Breast epithelium (tissue), 4 donors: ENCODE data around the gene ADARB2. TPM values are rescaled to one million over a fixed set of nuclear protein-coding genes. Genes with fewer than 3 reads are reported as not detected.
"Not testable (repeated sequence)": the region's sequence is repeated elsewhere in the genome, so short reads cannot be mapped to it uniquely, and the experiment has no call there.

ENCODE experiments used
- DNase-seq, 2 donors: peaks; one replicate each; pipeline ENCODE4 v3.0.0-alpha.2; 2019; ENCODE audit warnings: low spot score in 2 of 2
- H3K27ac ChIP-seq, 2 donors: fragments of 200-600 bp; sonication (generic) in 1 of 2; one replicate each; pipeline ENCODE4 v1.5.1; 2016 to 2019; ENCODE audit warnings: mild to moderate bottlenecking in 1 of 2
- H3K27me3 ChIP-seq, 2 donors: fragments of 200-600 bp; sonication (generic) in 1 of 2; one replicate each; pipeline versions ENCODE4 v1.5.1 to v1.6.0; 2017 to 2019; ENCODE audit warnings: control low read depth in 1 of 2, mild to moderate bottlenecking in 1 of 2
- H3K36me3 ChIP-seq: fragments of 200-600 bp; one replicate; pipeline ENCODE4 v1.5.1; 2019
- H3K4me1 ChIP-seq, 2 donors: fragments of 200-600 bp; sonication (generic); one replicate each; pipeline ENCODE4 v1.5.1; 2016 to 2019; ENCODE audit warnings: control low read depth in 1 of 2
- H3K4me3 ChIP-seq, 3 donors: fragments of 200-600 bp; sonication (generic); 1 replicate in 2 of 3; 2 replicates in 1 of 3; pipeline ENCODE4 v1.5.1; 2016 to 2019; ENCODE audit warnings: mild to moderate bottlenecking in 3 of 3, moderate library complexity in 2 of 3
- H3K9me3 ChIP-seq, 2 donors: fragments of 200-600 bp; sonication (generic) in 1 of 2; one replicate each; pipeline ENCODE4 v1.5.1; 2016 to 2019; ENCODE audit warnings: control low read depth in 1 of 2
- POLR2A ChIP-seq: fragments of 450-650 bp; IDR thresholded peaks from one replicate; pipeline ENCODE4 v1.6.1; 2016; ENCODE audit warnings: antibody characterized with exemption, mild to moderate bottlenecking, moderate library complexity
- POLR2AphosphoS5 ChIP-seq, 3 donors: sonication (generic); formaldehyde crosslinking; IDR thresholded peaks; one replicate each; pipeline ENCODE4 v1.6.1; 2017; ENCODE audit warnings: antibody characterized with exemption in 3 of 3
- intact Hi-C: fragments of 100-400 bp; cut with DNase I; formaldehyde crosslinking; loops from one replicate; pipeline ENCODE4 v1.15.1; 2023; ENCODE audit warnings: low total_unique reads
- total RNA-seq, 3 donors: library from RNA; depleted of rRNA; stranded (reverse); fragments of >200 nt; gene quantifications; one replicate each; pipeline ENCODE4 v1.1.0, GENCODE V29; 2016
- TF ChIP-seq, protein P1 (sequence below), 3 donors: fragments of 450-650 bp; IDR thresholded peaks; one replicate each; pipeline ENCODE4 v1.5.1; 2016 to 2017; ENCODE audit warnings: antibody characterized with exemption in 3 of 3, mild to moderate bottlenecking in 3 of 3, moderate library complexity in 3 of 3

Gene ADARB2
- total RNA-seq, 3 donors from 2014 or later, result 0.32 to 3.9 (median 2.0) TPM

DNA sequence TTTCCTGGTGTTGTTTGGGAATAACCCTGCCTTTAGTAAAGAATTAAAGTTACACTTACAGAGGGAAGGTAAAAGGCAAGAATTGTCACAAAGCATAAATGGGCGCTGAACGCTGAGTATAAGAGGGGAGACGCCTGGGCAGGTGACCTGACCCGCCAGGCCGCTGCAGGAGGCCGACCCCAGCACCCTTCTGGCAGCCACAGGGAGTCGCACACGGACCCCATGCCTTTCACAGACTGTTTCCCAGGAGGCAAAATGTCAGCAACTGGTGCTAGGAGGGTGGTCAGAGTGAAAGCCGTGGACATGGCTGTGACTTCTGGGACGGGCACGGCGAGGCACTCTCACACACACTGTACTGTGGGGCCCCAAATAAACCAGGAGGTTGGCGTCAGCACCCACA, 392.9 kb downstream of the ADARB2 start:
- TF ChIP-seq POLR2AphosphoS5 (IDR thresholded peaks at IDR 0.05) (no peak), POLR2A (no peak)
- TF ChIP-seq, protein P1, sequence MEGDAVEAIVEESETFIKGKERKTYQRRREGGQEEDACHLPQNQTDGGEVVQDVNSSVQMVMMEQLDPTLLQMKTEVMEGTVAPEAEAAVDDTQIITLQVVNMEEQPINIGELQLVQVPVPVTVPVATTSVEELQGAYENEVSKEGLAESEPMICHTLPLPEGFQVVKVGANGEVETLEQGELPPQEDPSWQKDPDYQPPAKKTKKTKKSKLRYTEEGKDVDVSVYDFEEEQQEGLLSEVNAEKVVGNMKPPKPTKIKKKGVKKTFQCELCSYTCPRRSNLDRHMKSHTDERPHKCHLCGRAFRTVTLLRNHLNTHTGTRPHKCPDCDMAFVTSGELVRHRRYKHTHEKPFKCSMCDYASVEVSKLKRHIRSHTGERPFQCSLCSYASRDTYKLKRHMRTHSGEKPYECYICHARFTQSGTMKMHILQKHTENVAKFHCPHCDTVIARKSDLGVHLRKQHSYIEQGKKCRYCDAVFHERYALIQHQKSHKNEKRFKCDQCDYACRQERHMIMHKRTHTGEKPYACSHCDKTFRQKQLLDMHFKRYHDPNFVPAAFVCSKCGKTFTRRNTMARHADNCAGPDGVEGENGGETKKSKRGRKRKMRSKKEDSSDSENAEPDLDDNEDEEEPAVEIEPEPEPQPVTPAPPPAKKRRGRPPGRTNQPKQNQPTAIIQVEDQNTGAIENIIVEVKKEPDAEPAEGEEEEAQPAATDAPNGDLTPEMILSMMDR (IDR thresholded peaks at IDR 0.05), result no peak
- no peak overlapping the region for H3K27ac ChIP-seq

DNA sequence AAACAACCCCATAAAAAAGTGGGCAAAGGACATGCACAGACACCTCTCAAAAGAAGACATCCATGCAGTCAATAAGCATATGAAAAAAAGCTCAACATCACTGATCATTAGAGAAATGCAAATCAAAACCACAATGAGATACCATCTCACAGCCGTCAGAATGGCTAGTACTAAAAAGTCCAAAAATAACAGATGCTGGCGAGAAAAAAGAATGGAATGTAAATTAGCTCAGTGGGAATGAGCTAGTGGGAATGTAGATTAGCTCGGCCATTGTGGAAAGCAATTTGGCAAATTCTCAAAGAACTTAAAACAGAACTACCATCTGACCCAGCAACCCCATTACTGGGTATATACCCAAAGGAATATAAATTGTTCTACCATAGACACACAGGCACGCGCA, 394.1 kb downstream of the ADARB2 start:
- Histone ChIP-seq H3K27me3 (peaks cover 0 to 6% of the 10 kb centered on the region in 2 donors), H3K4me1 (no peaks in the 10 kb centered on the region), H3K9me3 (no peaks in the 10 kb centered on the region), H3K27ac (no peak overlapping the region), H3K36me3 (no peaks in the 10 kb centered on the region), H3K4me3 (no peak overlapping the region)
- intact Hi-C loops, result no loop called here
- TF ChIP-seq POLR2A (no peak), POLR2AphosphoS5 (IDR thresholded peaks at IDR 0.05) (no peak)
- TF ChIP-seq, protein P1 (IDR thresholded peaks at IDR 0.05), result no peak
- no peak for DNase-seq

More for the DNA sequence above, 392.9 kb downstream of the ADARB2 start:
- Histone ChIP-seq H3K9me3 (no peaks in the 10 kb centered on the region), H3K4me1 (no peaks in the 10 kb centered on the region), H3K4me3 (no peak overlapping the region), H3K36me3 (no peaks in the 10 kb centered on the region), H3K27me3 (peaks cover 0 to 6% of the 10 kb centered on the region in 2 donors)
- intact Hi-C loops, result no loop called here
- DNase-seq, result no peak

DNA sequence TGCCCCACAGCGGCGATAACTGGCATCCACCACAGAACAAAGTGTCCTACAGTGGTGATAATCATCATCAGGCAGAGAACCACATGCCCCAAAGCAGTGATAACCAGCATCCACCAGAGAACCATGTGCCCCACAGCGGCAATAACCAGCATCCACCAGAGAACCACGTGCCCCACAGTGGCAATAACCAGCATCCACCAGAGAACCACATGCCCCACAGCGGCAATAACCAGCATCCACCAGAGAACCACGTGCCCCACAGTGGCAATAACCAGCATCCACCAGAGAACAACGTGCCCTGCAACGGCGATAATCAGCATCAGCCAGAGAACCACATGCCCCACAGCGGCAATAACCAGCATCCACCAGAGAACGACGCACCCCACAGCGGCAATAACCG, 396.3 kb downstream of the ADARB2 start:
- H3K4me3 ChIP-seq, H3K36me3 ChIP-seq, DNase-seq, intact Hi-C loops, H3K4me1 ChIP-seq, H3K27me3 ChIP-seq, H3K9me3 ChIP-seq, H3K27ac ChIP-seq: not testable (repeated sequence)

DNA sequence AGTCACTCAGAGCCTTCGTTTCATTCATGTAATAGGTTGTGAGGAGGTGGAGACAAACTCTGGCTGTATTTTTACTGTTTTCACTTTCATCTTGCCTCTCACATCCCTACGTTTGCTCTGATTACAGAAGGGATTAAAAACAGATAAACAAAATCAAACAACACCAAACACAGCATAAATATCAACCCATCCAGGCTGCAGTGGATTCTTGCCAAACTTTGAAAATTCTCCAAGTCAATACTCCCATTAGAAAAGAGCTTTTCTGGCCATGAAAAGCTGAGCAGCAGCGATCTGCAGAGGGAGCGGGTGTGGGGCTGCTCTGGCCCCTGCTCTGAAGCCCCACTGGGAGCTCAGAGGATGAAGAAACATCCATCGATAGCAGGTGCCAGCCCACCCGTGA, 397.9 kb downstream of the ADARB2 start:
- H3K36me3 ChIP-seq, result no peaks in the 10 kb centered on the region
- no peak for DNase-seq
- peaks cover 0 to 4% of the 10 kb centered on the region in 2 donors for H3K27me3 ChIP-seq
- TF ChIP-seq POLR2AphosphoS5 (IDR thresholded peaks at IDR 0.05) (no peak), POLR2A (no peak)
- TF ChIP-seq, protein P1 (IDR thresholded peaks at IDR 0.05), result no peak
- H3K4me1 ChIP-seq, result no peaks in the 10 kb centered on the region
- intact Hi-C loops, result loop anchor here (5.0 kb wide), 1 partner anchor 868 kb away; no protein-coding TSS in a partner anchor
- H3K4me3 ChIP-seq, result no peak overlapping the region
- no peak overlapping the region for H3K27ac ChIP-seq
- H3K9me3 ChIP-seq, result no peaks in the 10 kb centered on the region

DNA sequence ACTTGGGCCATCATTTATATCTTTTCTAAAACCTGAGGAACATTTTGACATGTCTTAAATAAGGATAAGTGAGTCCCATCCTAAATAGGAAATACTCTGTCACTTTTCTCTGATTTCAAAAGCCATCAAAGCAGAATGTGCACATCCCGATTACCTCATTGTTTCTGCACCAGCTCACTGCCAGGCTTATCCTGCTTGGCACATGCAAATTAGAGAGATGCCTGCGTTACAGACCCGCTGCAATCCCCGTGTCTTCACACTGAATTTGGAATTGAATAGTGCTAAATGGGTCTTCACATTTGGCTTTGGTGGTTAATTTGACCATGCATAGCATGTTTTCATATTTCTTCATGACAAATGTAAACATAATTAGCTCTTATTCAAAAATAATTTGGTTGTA, 401.7 kb downstream of the ADARB2 start:
- DNase-seq, result no peak

DNA sequence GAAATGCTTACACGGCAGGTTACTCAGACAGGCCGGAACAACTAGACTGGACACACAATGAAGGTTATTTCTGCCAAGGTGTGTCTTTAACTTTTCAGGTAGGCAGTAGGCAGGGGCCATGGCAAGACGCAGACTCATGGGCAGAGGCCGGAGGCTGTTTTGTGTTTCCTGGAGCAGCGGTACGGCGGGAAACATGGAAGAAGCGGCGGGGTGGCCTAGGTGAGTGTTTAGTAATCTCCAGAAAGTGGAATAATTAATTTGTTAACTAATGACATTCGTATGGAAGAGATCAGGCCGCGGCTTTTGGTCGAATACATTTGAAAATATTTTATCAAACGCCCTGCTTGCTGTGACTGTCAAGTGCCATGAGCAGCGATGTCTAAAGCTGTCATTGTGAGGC, 403.3 kb downstream of the ADARB2 start:
- intact Hi-C loops, result no loop called here
- Histone ChIP-seq H3K36me3 (no peaks in the 10 kb centered on the region), H3K27ac (no peak overlapping the region), H3K4me1 (no peaks in the 10 kb centered on the region), H3K4me3 (no peak overlapping the region), H3K9me3 (no peaks in the 10 kb centered on the region), H3K27me3 (peaks cover 0 to 7% of the 10 kb centered on the region in 2 donors)
- DNase-seq, result no peak
- TF ChIP-seq, protein P1 (IDR thresholded peaks at IDR 0.05), result no peak
- TF ChIP-seq POLR2AphosphoS5 (IDR thresholded peaks at IDR 0.05) (no peak), POLR2A (no peak)

More for the DNA sequence above, 401.7 kb downstream of the ADARB2 start:
- intact Hi-C loops, result loop anchor here (5.0 kb wide), 1 partner anchor 872 kb away; no protein-coding TSS in a partner anchor
- Histone ChIP-seq H3K4me3 (no peak overlapping the region), H3K27me3 (peaks cover 0 to 7% of the 10 kb centered on the region in 2 donors), H3K27ac (no peak overlapping the region), H3K36me3 (no peaks in the 10 kb centered on the region), H3K4me1 (no peaks in the 10 kb centered on the region), H3K9me3 (no peaks in the 10 kb centered on the region)
- TF ChIP-seq POLR2A, result no peak
